Nephron progenitor cell (in vitro differentiated cells): ENCODE measurements around the gene METTL26.

Source experiments
- DNase-seq: peaks from one replicate; pipeline ENCODE4 v3.0.0; 2021
- H3K27ac Mint-ChIP-seq: 2 replicates; pipeline ENCODE4 v1.8.0; 2021; ENCODE audit warnings: mild to moderate bottlenecking, moderate library complexity, mixed read lengths
- H3K27me3 Mint-ChIP-seq: 2 replicates; pipeline ENCODE4 v1.8.0; 2021; ENCODE audit warnings: mild to moderate bottlenecking, low read depth, mixed read lengths; ENCODE audit not compliant: poor library complexity
- H3K36me3 Mint-ChIP-seq: 2 replicates; pipeline ENCODE4 v1.8.0; 2021; ENCODE audit warnings: low read depth, mixed read lengths
- H3K4me1 Mint-ChIP-seq: 2 replicates; pipeline ENCODE4 v1.8.0; 2021; ENCODE audit warnings: mixed read lengths
- H3K4me3 Mint-ChIP-seq: 2 replicates; pipeline ENCODE4 v1.8.0; 2021; ENCODE audit warnings: mild to moderate bottlenecking, moderate library complexity, mixed read lengths
- H3K9me3 Mint-ChIP-seq: 2 replicates; pipeline ENCODE4 v1.8.0; 2021; ENCODE audit warnings: mild to moderate bottlenecking, moderate library complexity, mixed read lengths
- TF ChIP-seq, protein P1 (sequence below): fragments of 200-600 bp; sonication (generic); IDR thresholded peaks from 2 replicates; pipeline ENCODE4 v1.5.0; 2021; ENCODE audit warnings: antibody characterized with exemption

The METTL26 gene

DNA sequence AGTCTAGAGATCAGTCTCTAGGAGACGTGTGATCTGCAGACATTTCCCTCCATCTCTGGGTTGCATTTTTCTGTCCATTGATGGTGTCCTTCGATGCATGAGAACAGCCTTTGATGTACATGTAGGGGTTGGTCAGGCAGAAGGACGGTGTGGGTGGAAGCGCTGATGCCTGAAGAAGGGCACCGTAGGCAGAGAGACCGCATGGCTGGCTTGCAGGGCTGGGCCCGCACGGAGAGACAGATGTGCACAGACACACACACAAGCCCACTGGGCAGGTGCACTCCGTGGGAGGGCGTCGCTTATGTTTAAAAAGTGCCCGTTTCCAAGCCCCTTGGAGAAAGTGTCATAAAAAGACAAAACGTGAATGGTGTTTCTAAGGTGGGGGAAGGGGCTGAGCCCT, 21.0 kb downstream of the METTL26 start:
- no peaks in the 10 kb centered on the region for H3K27me3 Mint-ChIP-seq
- H3K27ac Mint-ChIP-seq = no peak overlapping the region
- peaks cover 25% of the 10 kb centered on the region for H3K9me3 Mint-ChIP-seq
- TF ChIP-seq, protein P1, sequence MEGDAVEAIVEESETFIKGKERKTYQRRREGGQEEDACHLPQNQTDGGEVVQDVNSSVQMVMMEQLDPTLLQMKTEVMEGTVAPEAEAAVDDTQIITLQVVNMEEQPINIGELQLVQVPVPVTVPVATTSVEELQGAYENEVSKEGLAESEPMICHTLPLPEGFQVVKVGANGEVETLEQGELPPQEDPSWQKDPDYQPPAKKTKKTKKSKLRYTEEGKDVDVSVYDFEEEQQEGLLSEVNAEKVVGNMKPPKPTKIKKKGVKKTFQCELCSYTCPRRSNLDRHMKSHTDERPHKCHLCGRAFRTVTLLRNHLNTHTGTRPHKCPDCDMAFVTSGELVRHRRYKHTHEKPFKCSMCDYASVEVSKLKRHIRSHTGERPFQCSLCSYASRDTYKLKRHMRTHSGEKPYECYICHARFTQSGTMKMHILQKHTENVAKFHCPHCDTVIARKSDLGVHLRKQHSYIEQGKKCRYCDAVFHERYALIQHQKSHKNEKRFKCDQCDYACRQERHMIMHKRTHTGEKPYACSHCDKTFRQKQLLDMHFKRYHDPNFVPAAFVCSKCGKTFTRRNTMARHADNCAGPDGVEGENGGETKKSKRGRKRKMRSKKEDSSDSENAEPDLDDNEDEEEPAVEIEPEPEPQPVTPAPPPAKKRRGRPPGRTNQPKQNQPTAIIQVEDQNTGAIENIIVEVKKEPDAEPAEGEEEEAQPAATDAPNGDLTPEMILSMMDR = no peak
- no peak for DNase-seq
- peaks cover 32% of the 10 kb centered on the region for H3K36me3 Mint-ChIP-seq
- no peak overlapping the region for H3K4me3 Mint-ChIP-seq
- peaks cover 15% of the 10 kb centered on the region for H3K4me1 Mint-ChIP-seq

DNA sequence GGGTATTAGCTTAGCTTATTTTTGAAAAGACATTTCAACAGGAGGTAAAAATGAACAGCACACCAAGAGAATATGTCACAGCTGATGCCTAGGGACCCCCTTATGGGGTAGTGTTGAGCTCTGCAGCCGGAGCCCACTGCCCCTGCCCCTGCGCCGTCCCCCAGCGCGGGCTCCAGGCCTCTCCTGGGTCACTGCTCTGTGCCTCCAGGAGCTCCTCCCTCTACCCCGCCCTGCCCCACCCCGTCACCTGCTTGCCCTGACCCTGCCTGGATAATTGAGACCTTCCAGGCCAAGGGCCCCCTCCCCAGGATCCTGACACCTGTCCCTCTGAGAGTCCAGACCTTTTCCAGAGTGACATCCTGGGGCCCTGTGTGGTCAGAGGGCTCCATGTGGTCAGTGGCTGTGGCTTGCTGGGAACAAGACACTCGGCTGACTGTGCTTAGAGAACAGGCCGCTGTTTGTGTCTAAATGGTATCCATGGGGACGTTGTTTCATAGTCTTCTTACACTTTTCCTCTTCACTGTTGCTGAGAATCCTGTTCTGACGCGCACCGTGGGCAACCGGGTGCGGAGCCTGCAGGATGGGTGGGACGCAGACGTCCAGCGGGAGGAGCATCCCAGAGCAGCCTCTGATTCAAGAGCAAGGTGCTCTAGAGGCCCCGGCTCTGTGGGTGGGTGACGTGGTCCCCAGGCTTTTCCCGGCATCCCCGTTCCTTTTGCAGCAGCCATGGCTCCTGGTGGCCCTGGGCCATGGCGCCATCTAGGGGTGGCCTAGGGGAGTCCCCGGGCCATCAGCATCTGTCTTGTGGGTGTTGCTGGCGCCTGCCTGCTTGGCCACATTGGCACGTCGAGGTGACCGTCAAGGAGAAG, 25.4 kb downstream of the METTL26 start:
- Mint-ChIP-seq H3K27me3 (peaks cover 3% of the 10 kb centered on the region), H3K4me3 (no peak overlapping the region), H3K4me1 (peaks cover 36% of the 10 kb centered on the region), H3K36me3 (peaks cover 57% of the 10 kb centered on the region), H3K9me3 (peaks cover 39% of the 10 kb centered on the region), H3K27ac (no peak overlapping the region)
- no peak for DNase-seq
- TF ChIP-seq, protein P1 = peak; percentile 42

DNA sequence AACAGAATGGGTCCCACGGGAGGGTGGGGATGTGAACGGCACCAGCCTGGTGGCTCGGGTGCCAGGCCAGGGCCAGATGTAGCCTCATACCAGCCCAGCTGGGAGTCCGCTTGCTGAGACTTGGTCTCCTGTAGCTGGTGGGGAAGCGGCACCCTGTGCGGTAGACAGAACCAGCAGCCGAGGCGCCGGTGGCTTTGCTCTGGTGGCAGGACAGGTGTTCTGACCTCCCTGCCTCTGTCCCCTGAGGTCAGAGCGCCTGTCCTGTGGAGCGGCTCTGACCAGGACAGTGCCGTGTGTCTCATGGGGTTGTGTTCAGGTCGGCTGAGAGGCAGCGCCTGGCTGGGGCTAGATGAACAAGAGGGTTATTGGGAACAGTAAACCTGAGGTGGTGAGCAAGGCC, 26.1 kb downstream of the METTL26 start:
- DNase-seq = no peak
- H3K4me1 Mint-ChIP-seq = peaks cover 33% of the 10 kb centered on the region
- peaks cover 3% of the 10 kb centered on the region for H3K27me3 Mint-ChIP-seq
- peaks cover 58% of the 10 kb centered on the region for H3K36me3 Mint-ChIP-seq
- H3K9me3 Mint-ChIP-seq = peaks cover 45% of the 10 kb centered on the region
- TF ChIP-seq, protein P1 = no peak
- H3K4me3 Mint-ChIP-seq = no peak overlapping the region
- H3K27ac Mint-ChIP-seq = peak overlapping the region; percentile 82

DNA sequence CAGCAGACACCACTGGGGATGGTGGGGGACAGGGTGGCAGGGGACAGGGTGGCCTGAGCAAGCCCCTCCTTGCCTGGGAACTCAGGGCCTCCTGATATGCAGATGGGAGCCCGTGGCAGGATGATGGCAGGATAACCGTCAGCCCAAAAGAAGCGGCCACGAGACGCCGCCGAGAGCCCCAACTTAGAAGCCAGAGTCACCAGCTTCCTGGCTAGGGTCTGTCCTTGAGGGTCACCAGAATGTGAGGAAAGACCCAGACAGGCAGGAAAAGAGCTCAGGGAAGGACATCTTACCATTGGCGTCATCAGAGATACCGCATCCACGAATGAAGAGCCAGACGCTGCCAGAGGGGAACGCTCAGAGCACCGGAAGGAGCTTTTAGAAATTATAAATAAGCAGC, 26.8 kb downstream of the METTL26 start:
- DNase-seq = no peak
- peak overlapping the region; percentile 83 for H3K27ac Mint-ChIP-seq
- H3K9me3 Mint-ChIP-seq = peaks cover 46% of the 10 kb centered on the region
- peaks cover 58% of the 10 kb centered on the region for H3K36me3 Mint-ChIP-seq
- no peak overlapping the region for H3K4me3 Mint-ChIP-seq
- TF ChIP-seq, protein P1 = no peak
- peaks cover 3% of the 10 kb centered on the region for H3K27me3 Mint-ChIP-seq
- H3K4me1 Mint-ChIP-seq = peaks cover 28% of the 10 kb centered on the region

DNA sequence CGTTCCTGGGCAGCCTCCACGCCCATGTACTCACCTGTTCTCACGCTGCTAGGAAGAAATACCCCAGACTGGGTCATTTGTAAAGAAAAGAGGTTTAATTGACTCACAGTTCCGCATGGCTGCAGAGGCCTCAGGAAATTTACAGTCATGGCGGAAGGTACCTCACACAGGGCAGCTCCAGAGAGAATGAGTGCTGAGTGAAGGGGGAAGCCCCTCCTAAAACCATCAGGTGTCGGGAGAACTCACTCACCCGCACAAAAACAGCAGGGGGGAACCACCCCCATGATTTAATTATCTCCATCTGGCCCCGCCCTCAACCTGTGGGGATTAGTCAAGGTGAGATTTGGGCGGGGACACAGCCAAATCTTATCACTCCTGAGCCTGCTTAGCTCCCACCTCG, 28.1 kb downstream of the METTL26 start:
- no peak overlapping the region for H3K27ac Mint-ChIP-seq
- TF ChIP-seq, protein P1 = no peak
- no peak overlapping the region for H3K4me3 Mint-ChIP-seq
- no peak for DNase-seq
- peaks cover 3% of the 10 kb centered on the region for H3K27me3 Mint-ChIP-seq
- peaks cover 45% of the 10 kb centered on the region for H3K9me3 Mint-ChIP-seq
- peaks cover 34% of the 10 kb centered on the region for H3K4me1 Mint-ChIP-seq
- H3K36me3 Mint-ChIP-seq = peaks cover 58% of the 10 kb centered on the region
